GM23248 (cell line): Measurements from ENCODE around the gene MAPT. TPM values are rescaled to one million over a fixed set of nuclear protein-coding genes. Genes with fewer than 3 reads are reported as not detected.

Source experiments
- DNase-seq: peaks from one replicate; pipeline ENCODE4 v3.0.0-alpha.2; 2015
- H2AFZ ChIP-seq: fragments of 200-600 bp; sonication (generic); 2 replicates; pipeline ENCODE4 v1.6.1; 2016; ENCODE audit warnings: antibody characterized with exemption
- H3F3A ChIP-seq: fragments of 200-600 bp; sonication (generic); 2 replicates; pipeline ENCODE4 v1.6.1; 2016; ENCODE audit warnings: mild to moderate bottlenecking, antibody characterized with exemption, mixed run types; ENCODE audit not compliant: insufficient read depth
- H3K27ac ChIP-seq: fragments of 200-600 bp; sonication (generic); 2 replicates; pipeline ENCODE4 v1.5.1; 2016; ENCODE audit warnings: mild to moderate bottlenecking
- H3K27me3 ChIP-seq: fragments of 200-600 bp; sonication (generic); replicated peaks from 2 replicates; pipeline ENCODE4 v1.6.1; 2016; ENCODE audit warnings: mild to moderate bottlenecking; ENCODE audit not compliant: insufficient read depth
- H3K36me3 ChIP-seq: fragments of 200-600 bp; sonication (generic); 2 replicates; pipeline ENCODE4 v1.6.1; 2016; ENCODE audit warnings: low read depth, mild to moderate bottlenecking
- H3K4me1 ChIP-seq: fragments of 200-600 bp; sonication (generic); 2 replicates; pipeline ENCODE4 v1.6.1; 2016; ENCODE audit warnings: mild to moderate bottlenecking; ENCODE audit not compliant: insufficient read depth
- H3K4me2 ChIP-seq: fragments of 200-600 bp; sonication (generic); one replicate; pipeline ENCODE4 v1.6.1; 2016; ENCODE audit warnings: mild to moderate bottlenecking; ENCODE audit not compliant: unreplicated experiment
- H3K4me3 ChIP-seq: fragments of 200-600 bp; sonication (generic); 2 replicates; pipeline ENCODE4 v1.5.1; 2016; ENCODE audit warnings: mild to moderate bottlenecking
- H3K79me2 ChIP-seq: fragments of 200-600 bp; sonication (generic); 2 replicates; pipeline ENCODE4 v1.6.1; 2016; ENCODE audit warnings: mild to moderate bottlenecking; ENCODE audit not compliant: insufficient read depth
- H3K9ac ChIP-seq: fragments of 200-600 bp; sonication (generic); 2 replicates; pipeline ENCODE4 v1.6.1; 2016; ENCODE audit warnings: mild to moderate bottlenecking
- H3K9me2 ChIP-seq: fragments of 200-600 bp; sonication (generic); 2 replicates; pipeline ENCODE4 v1.6.1; 2016; ENCODE audit warnings: mixed run types, mild to moderate bottlenecking, moderate library complexity; ENCODE audit not compliant: insufficient read depth
- H3K9me3 ChIP-seq: fragments of 200-600 bp; sonication (generic); one replicate; pipeline ENCODE4 v1.6.1; 2017; ENCODE audit warnings: low read depth
- H4K20me1 ChIP-seq: fragments of 200-600 bp; sonication (generic); 2 replicates; pipeline ENCODE4 v1.6.0; 2016; ENCODE audit not compliant: insufficient read depth
- EZH2 ChIP-seq: fragments of 200-600 bp; sonication (generic); IDR thresholded peaks from 2 replicates; pipeline ENCODE4 v1.6.1; 2018; ENCODE audit warnings: antibody characterized with exemption, mild to moderate bottlenecking; ENCODE audit not compliant: insufficient read depth, poor library complexity, severe bottlenecking
- EZH2phosphoT487 ChIP-seq: fragments of 200-600 bp; sonication (generic); IDR thresholded peaks from 2 replicates; pipeline ENCODE4 v1.6.1; 2018; ENCODE audit warnings: antibody characterized with exemption, moderate library complexity, mild to moderate bottlenecking, low read depth; ENCODE audit not compliant: insufficient read depth
- WGBS, 2 experiments: methylation state at CpG; one replicate each; pipeline ENCODE4 v1.1.6; 2015 to 2017; ENCODE audit warnings: low lambda C conversion rate in 2 of 2, low coverage in 1 of 2; ENCODE audit errors: missing lambda C conversion rate in 2 of 2; 5-methylcytosine and 5-hydroxymethylcytosine counted together
- in situ Hi-C: fragments of 300-500 bp; cut with MboI; formaldehyde crosslinking; loops from 2 replicates; pipeline ENCODE4 v1.15.0; 2020
- polyA plus RNA-seq: library from polyadenylated mRNA; unstranded; fragments of >200 nt; fragmentation: Nextera tagmentation; extraction: Ambion mirVana; gene quantifications from 2 replicates; pipeline ENCODE4 v1.2.1, GENCODE V29; 2016
- total RNA-seq: library from RNA; depleted of rRNA; stranded (reverse); fragments of >200 nt; shearing (Covaris generic); gene quantifications from 2 replicates; pipeline ENCODE4 v1.2.3, GENCODE V29; 2014

The MAPT gene
- total and polyA plus RNA-seq, 2 experiments from 2014 or later = 0.06 TPM; not detected in 1

DNA sequence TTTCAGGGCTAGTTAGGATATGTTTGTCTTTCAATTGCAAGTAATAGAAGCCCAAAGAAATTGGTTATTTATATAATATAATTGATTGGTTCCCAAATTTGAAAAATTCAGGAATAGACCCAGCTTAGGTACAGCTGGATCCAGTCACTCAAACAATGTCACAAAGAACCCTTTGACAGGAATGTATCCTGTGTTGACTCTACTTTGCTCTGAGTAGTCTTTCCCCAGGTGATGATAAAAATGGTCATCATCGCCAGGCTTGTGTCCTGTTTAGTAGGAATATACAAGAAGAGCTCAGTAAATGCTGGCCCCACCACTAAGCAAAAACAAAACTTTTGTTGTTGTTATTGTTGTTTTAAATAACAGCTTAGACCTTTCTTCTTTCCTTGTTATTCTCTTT is 35.0 kb downstream of the MAPT start:
- Histone ChIP-seq H4K20me1 (no peaks in the 10 kb centered on the region), H3K4me3 (no peak overlapping the region), H3K79me2 (no peaks in the 10 kb centered on the region), H3K27ac (no peak overlapping the region), H3K4me2 (no peak overlapping the region), H3K4me1 (no peaks in the 10 kb centered on the region), H2AFZ (no peak overlapping the region), H3K27me3 (no peaks in the 10 kb centered on the region; the same call in 1 of the 2 replicates), H3K36me3 (no peaks in the 10 kb centered on the region), H3F3A (no peaks in the 10 kb centered on the region), H3K9ac (no peak overlapping the region), H3K9me3 (no peaks in the 10 kb centered on the region), H3K9me2 (no peaks in the 10 kb centered on the region)
- no peak for TF ChIP-seq EZH2phosphoT487
- TF ChIP-seq EZH2 = no peak
- in situ Hi-C loops = no loop called here
- no peak for DNase-seq
- WGBS, 2 experiments = 70 to 81% methylated on average over 1 of the region's 1 CpG

GRCh38 chr17:45930420-45930951 is 36.1 kb downstream of the MAPT start:
- H3K79me2 ChIP-seq = no peaks in the 10 kb centered on the region
- in situ Hi-C loops = no loop called here
- WGBS, 2 experiments = 81 to 84% methylated on average over 8 of the region's 8 CpGs

DNA sequence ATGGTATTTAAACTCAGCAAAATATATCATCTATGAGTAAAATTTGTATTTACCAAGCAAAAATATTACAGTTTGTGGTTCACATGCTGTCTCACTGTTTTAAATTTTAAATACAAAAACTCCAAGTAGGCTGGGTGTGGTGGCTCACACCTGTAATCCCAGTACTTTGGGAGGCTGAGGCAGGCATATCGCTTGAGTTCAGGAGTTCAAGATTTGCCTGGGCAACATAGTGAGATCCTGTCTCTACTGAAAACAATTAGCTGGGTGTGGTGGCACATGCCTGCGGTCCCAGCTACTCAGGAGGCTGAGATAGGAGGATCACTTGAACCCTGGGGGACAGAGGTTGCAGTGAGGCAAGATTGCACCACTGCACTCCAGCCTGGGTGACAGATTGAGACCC is 37.3 kb downstream of the MAPT start:
- Histone ChIP-seq H3K9me3 (no peaks in the 10 kb centered on the region), H3K27me3 (peaks cover 12% of the 10 kb centered on the region; the same call in 1 of the 2 replicates)

More at GRCh38 chr17:45930420-45930951, 36.1 kb downstream of the MAPT start:
- DNase-seq = no peak
- H3K27ac ChIP-seq = no peak overlapping the region
- TF ChIP-seq EZH2phosphoT487 = no peak
- no peak for TF ChIP-seq EZH2
- no peak overlapping the region for H2AFZ ChIP-seq
- no peak overlapping the region for H3K9ac ChIP-seq
- no peaks in the 10 kb centered on the region for H3F3A ChIP-seq
- H3K36me3 ChIP-seq = no peaks in the 10 kb centered on the region
- H3K4me1 ChIP-seq = no peaks in the 10 kb centered on the region
- no peaks in the 10 kb centered on the region for H3K9me2 ChIP-seq
- H3K4me3 ChIP-seq = no peak overlapping the region
- H3K27me3 ChIP-seq = peaks cover 3% of the 10 kb centered on the region; the same call in 1 of the 2 replicates
- no peaks in the 10 kb centered on the region for H4K20me1 ChIP-seq
- H3K4me2 ChIP-seq = no peak overlapping the region
- no peaks in the 10 kb centered on the region for H3K9me3 ChIP-seq

DNA sequence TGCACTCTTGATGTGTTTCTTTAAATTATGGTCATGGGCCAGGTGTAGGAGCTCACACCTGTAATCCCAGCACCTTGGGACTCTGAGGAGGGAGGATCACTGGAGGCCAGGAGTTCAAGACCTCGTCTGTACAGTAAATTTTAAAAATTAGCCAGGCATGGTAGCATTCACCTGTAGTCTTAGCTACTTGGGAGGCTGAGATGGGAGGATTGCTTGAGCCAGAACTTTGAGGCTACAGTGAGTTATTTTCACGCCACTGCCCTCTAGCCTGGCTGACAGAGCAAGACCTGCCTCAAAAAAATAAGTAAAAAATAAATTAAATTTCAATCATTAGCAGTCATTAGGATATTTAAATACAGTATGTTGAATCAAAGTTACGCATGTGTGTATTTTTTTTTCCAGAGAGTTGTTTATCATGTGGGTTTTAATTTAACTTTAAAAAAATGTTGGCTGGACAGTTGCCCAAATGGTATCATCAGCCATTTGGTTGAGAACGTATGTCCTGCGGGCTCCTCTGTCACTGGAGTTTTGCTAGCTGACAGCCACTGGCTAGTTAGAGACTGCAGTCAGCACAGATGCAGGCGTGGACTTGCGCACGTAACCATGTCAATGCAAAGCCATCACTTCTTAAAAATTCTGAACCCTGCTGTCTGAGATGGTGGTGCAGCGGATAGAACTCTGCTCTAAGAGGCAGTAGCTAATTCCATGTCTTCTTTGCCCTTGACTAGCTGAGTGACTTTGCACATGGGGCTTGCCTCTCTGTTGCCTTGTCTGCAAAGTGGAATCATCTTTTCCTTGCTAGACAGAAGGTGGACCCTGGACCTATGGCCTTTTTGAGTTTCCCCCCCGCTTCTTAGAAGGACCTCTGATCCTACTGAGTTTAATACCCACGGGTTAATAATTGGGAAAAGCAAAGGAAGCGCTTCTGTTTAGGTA is 40.0 kb downstream of the MAPT start:
- Histone ChIP-seq H3K9me3 (no peaks in the 10 kb centered on the region), H3K4me3 (no peak overlapping the region), H3K4me1 (no peaks in the 10 kb centered on the region), H2AFZ (no peak overlapping the region), H3K9ac (no peak overlapping the region), H3K27me3 (peaks cover 12% of the 10 kb centered on the region; the same call in 1 of the 2 replicates), H3K4me2 (no peak overlapping the region), H3K79me2 (no peaks in the 10 kb centered on the region), H3K27ac (no peak overlapping the region), H4K20me1 (no peaks in the 10 kb centered on the region), H3K36me3 (no peaks in the 10 kb centered on the region), H3K9me2 (no peaks in the 10 kb centered on the region), H3F3A (no peaks in the 10 kb centered on the region)
- in situ Hi-C loops = no loop called here
- DNase-seq = no peak
- 56% methylated on average over 12 of the region's 12 CpGs for WGBS, 2 experiments
- no peak for TF ChIP-seq EZH2
- TF ChIP-seq EZH2phosphoT487 = no peak

More for the DNA sequence above, 37.3 kb downstream of the MAPT start:
- no peak overlapping the region for H3K27ac ChIP-seq
- no peak overlapping the region for H3K4me2 ChIP-seq
- TF ChIP-seq EZH2phosphoT487 (no peak), EZH2 (no peak)
- DNase-seq = no peak
- no peak overlapping the region for H2AFZ ChIP-seq
- no peak overlapping the region for H3K9ac ChIP-seq
- no peaks in the 10 kb centered on the region for H3K79me2 ChIP-seq
- H3F3A ChIP-seq = no peaks in the 10 kb centered on the region
- H3K4me1 ChIP-seq = no peaks in the 10 kb centered on the region
- no peak overlapping the region for H3K4me3 ChIP-seq
- 84 to 90% methylated on average over 2 of the region's 2 CpGs for WGBS, 2 experiments
- in situ Hi-C loops = no loop called here
- no peaks in the 10 kb centered on the region for H4K20me1 ChIP-seq
- no peaks in the 10 kb centered on the region for H3K9me2 ChIP-seq
- H3K36me3 ChIP-seq = no peaks in the 10 kb centered on the region
